HG02759 (cell line): ENCODE measurements around the gene FHOD3.
"Not testable (repeated sequence)": the region's sequence is repeated elsewhere in the genome, so short reads cannot be mapped to it uniquely, and the experiment has no call there.

ENCODE experiments used
- ATAC-seq: cut with Tn5 transposase; IDR thresholded peaks from one replicate; pipeline ENCODE4 v1.9.1; 2021; ENCODE audit warnings: mild to moderate bottlenecking, moderate library complexity; ENCODE audit not compliant: unreplicated experiment

FHOD3 gene

GRCh38 chr18:36534154-36534688, 236.7 kb downstream of the FHOD3 start:
- ATAC-seq: no peak

DNA sequence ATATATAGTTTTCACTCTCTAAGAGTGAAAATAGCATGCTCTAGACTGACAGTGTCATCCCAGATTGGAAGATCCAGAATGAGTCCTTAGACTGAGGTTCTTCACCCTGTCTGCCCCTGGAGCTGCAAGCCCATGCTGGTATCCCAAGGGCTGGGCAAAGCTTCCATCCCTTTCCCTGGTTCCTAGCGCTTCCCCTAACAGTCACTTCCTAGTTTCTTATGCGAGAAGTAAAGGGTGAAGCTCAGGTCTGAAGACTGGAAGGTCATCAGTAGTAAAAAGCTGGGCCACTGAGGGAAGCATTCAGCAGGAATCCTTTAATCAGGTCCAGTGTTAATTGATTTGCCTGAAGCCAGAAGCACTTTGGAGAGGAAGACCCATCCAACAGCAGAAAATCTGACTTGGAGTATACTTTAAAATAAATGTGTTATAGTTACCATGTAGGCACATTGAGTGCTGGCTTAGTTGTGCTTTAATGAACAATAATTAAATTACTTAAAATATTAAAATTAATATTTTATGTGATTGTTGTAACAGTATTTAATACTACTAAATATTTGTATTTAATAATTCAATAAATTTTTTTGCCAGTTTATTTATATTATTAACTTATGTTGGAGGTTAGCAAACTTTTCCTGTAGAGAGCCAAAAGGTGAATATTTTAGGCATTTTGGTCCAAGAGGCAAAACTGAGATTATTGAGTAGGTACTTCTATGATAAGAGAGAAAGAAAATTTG, 237.9 kb downstream of the FHOD3 start:
- ATAC-seq: no peak

- ATAC-seq: no peak
These were observed 238.9 kb downstream of the FHOD3 start for GRCh38 chr18:36536426-36536825.

DNA sequence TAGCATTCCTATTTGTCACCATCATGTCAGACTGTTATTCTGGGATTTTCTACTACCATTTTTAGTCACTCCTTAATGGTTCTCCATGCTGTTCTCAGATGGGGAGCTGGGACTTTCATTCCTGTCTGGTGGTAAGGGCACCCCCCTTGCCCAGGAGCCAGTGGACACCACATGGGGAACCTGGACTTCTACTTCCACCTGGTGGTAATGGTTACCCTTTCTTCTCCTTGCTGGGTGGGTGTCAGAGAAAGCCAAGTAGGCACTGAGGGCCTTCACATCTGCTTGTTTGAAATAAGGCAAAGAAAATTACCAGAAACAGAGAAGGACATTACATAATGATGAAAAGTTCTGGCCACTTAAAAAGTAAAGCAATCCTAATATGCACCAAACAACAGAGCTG, 239.8 kb downstream of the FHOD3 start:
- no peak for ATAC-seq

DNA sequence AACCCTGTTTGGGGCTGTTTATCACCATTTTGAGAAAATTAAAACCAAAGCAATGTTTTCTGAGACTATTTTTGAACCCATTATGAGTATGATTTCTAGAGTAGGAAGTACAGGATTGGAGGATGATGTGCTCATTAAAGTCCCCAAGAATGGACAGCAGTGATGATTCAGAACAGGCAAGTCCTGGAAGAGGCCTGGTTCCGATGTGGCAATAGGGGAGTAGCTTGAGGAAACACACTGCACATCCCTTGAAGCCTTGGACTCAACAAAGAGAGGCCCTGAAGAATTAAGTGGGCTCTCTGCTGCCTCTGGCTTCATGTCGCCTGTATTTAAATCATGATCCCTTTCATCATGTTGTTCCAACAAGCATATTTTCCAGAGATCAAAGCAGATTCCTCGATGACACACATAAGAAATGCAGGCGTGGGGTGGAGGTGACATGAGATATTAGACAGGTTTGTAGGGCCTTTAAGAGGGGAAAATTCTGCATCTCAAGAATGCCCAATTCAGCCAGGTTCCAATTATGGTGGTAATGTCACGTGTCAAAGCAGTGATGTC, 242.2 kb downstream of the FHOD3 start:
- no peak for ATAC-seq

DNA sequence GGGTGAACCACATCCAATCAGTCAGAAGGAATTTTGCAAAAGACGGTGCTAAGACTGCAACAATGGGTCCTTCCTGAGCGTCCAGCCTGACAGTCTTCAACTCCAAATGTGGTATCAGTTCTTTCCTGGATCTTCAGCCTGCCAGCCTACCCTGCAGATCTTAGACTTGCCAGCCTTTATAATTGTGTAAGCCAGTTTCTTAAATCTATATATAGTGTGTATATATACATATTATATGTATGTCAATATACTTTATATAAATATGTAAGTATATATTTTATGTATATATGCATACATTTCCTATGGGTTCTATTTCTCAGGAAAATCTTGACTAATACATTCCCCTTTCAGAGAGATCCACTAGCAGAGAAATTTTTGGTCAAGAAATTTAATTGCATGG, 245.5 kb downstream of the FHOD3 start:
- ATAC-seq: no peak

GRCh38 chr18:36543991-36544725, 246.6 kb downstream of the FHOD3 start:
- no peak for ATAC-seq

DNA sequence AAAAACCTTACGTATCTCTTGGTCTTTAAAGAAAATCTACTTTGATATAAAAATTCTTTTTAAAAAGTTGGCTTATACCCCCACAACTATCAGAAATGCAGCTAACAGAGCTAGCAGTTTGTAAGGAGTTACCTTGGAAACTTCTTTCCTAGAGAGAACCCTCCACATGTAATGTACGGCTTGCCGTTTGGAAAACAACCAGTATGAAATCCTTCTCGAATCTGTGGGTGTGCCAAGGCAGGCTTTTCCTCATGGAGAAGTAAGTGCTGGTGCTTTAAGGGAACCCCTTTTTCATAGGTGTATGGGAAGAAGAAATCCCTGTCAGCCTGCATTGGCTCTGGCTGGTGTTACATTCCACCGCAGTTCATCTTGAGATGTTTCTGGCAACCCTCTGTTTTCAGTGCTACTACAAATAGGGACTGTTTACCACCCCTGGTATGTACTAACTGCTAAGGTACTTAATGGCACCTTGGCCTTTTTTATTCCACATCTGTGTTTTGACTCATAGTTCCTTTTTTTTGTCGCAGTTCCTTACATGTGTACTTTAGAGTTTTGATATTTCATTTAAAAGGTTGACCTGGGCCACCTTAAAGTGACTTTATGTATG, 248.4 kb downstream of the FHOD3 start:
- ATAC-seq: no peak

GRCh38 chr18:36546876-36547275, 249.4 kb downstream of the FHOD3 start:
- ATAC-seq: no peak

DNA sequence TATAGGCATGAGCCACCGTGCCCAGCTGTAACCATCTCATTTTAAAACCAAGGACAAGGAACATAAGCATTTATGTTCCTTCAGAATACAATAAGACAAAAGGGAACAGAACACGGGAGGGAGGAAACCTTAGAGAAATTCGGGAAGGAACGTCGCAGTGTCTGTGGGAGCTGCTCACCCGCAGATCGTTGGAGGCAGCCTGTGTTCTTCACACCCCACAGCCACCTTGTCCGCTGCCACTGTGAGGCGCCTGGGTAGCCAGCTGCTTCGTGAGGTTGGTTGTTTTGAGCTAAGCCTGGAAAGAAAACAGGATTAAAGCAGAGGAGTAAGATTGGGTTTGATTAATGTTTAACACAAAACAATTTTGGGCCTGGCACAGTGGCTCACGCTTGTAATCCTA, 250.0 kb downstream of the FHOD3 start:
- ATAC-seq: no peak

DNA sequence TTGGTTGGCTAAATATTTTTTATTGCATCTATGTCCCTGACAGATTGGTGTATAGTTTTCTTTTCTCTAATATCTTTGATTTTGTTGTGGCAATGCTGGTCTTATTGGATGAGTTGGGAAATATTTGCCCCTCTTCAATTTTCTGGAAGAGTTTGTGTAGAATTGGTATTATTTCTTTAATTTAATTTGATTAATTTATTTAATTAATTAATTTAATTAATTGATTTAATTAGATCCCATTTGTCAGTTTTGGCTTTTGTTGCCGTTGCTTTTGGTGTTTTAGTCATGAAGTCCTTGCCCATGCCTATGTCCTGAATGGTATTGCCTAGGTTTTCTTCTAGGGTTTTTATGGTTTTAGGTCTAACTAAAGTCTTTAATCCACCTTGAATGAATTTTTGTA, 253.8 kb downstream of the FHOD3 start:
- not testable (repeated sequence) for ATAC-seq

- ATAC-seq: no peak
These were observed 260.7 kb downstream of the FHOD3 start for GRCh38 chr18:36558234-36558633.

GRCh38 chr18:36559149-36559857, 261.8 kb downstream of the FHOD3 start:
- ATAC-seq: no peak

DNA sequence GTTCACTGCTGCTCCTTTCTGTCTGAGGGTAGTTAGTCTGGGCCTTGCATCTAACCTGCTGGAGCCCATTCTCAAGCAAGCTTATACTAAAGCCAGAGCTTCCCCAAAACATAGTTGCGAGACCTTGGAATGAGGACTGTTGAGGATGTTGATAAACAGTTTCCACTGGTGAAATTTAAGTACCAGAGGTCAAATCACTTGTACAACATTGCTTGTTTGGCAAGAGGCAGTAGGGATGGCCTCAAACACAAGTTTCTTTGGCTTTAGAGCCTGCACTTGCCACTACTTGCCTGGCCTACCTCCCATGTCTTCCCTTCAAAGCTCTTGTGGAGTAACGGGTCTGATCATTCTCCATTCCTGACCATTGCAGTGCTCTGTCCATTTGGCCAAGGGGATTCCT, 262.7 kb downstream of the FHOD3 start:
- ATAC-seq: no peak

DNA sequence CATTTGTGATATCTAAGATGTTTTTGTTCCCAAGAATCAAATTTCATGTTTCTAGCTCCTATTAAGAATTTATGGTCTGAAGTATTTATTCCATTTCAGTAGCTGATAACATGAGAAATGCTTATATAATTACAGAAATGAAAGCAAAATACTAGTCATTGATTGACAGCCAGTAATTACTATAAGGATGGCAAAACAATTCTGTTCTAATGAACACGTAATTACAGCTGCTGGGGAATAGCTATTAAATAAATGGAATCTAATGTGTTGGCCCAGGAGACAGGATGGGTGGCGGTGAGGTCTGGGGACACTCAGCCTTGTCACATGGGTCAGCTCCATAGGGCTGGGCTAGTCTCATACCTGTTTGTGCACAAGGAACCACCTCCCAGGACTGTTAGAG, 263.5 kb downstream of the FHOD3 start:
- ATAC-seq: no peak

GRCh38 chr18:36564841-36565240, 267.3 kb downstream of the FHOD3 start:
- ATAC-seq: no peak

- ATAC-seq: no peak
These were observed 270.3 kb downstream of the FHOD3 start for GRCh38 chr18:36567800-36568199.

GRCh38 chr18:36568487-36568886, 271.0 kb downstream of the FHOD3 start:
- no peak for ATAC-seq

- peak; percentile 59 for ATAC-seq
These were observed 274.8 kb downstream of the FHOD3 start for GRCh38 chr18:36572135-36572856.

DNA sequence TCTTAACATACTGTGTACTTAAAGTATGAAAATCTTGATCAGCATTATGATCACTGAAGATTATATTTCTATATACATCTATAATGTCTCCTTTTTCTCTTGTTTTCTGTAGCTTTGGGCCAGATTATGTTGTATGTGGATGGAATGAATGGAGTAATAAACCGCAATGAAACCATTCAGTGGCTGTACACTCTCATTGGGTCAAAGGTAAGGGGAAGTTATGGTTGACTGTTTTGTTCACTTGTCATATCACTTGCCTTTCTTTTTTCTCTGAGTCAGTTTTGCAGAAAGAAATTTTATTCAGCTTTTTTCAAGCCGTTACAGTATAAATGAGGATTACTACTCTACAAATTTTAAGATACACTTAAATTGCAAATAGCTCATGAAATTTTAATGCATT, 278.8 kb downstream of the FHOD3 start:
- ATAC-seq: no peak
